Gastrocnemius medialis (tissue), 4 donors: ENCODE measurements around the gene PIMREG. TPM values are rescaled to one million over a fixed set of nuclear protein-coding genes. Genes with fewer than 3 reads are reported as not detected.

Source experiments
- ATAC-seq, 2 donors: fragments of 150-250 bp; one replicate each; pipeline ENCODE4 v1.9.1; 2016
- DNase-seq, 2 donors: peaks; one replicate each; pipeline ENCODE4 v3.0.0-alpha.2; 2019
- H3K27ac ChIP-seq, 4 donors: fragments of 200-600 bp; sonication (generic); 1 replicate in 1 of 4; 2 replicates in 3 of 4; pipeline ENCODE4 v1.5.1; 2016 to 2018; ENCODE audit warnings: mild to moderate bottlenecking in 2 of 4, moderate library complexity in 1 of 4
- H3K27me3 ChIP-seq, 3 donors: fragments of 200-600 bp; sonication (generic) in 2 of 3; 1 replicate in 1 of 3; 2 replicates in 2 of 3; pipeline versions ENCODE4 v1.5.1 to v1.6.0; 2016 to 2019; ENCODE audit warnings: mild to moderate bottlenecking in 1 of 3, moderate library complexity in 1 of 3
- H3K36me3 ChIP-seq, 2 donors: fragments of 200-600 bp; sonication (generic) in 1 of 2; one replicate each; pipeline ENCODE4 v1.5.1; 2017 to 2018
- H3K4me1 ChIP-seq, 2 donors: fragments of 200-600 bp; sonication (generic) in 1 of 2; one replicate each; pipeline ENCODE4 v1.5.1; 2016 to 2017; ENCODE audit warnings: mild to moderate bottlenecking in 2 of 2
- H3K4me3 ChIP-seq, 4 donors: fragments of 200-600 bp; sonication (generic) in 3 of 4; 1 replicate in 1 of 4; 2 replicates in 3 of 4; pipeline ENCODE4 v1.5.1; 2016 to 2019; ENCODE audit warnings: mild to moderate bottlenecking in 2 of 4
- H3K9me3 ChIP-seq, 3 donors: fragments of 200-600 bp; sonication (generic) in 2 of 3; 1 replicate in 1 of 3; 2 replicates in 2 of 3; pipeline ENCODE4 v1.5.1; 2016 to 2019
- CTCF ChIP-seq, 5 experiments: fragments of 450-650 bp in 3 of 5; fragments of 200-600 bp in 2 of 5; sonication (generic) in 2 of 5; IDR thresholded peaks in 4 of 5; conservative IDR thresholded peaks in 1 of 5; 1 replicate in 4 of 5; 2 replicates in 1 of 5; pipeline ENCODE4 v1.5.1; 2016 to 2019; ENCODE audit warnings: antibody characterized with exemption in 5 of 5, mild to moderate bottlenecking in 3 of 5, moderate library complexity in 3 of 5
- POLR2A ChIP-seq, 2 donors: fragments of 450-650 bp; IDR thresholded peaks; one replicate each; pipeline ENCODE4 v1.6.1; 2017; ENCODE audit warnings: antibody characterized with exemption in 2 of 2, mild to moderate bottlenecking in 2 of 2, moderate library complexity in 2 of 2
- in situ Hi-C, 4 donors: fragments of 200-750 bp; cut with MboI; loops; one replicate each; pipeline versions ENCODE4 v1.15.0 to v1.8.0; 2017; ENCODE audit warnings: low sequenced_read_pairs in 4 of 4
- intact Hi-C: fragments of 100-400 bp; cut with DNase I; formaldehyde crosslinking; loops from one replicate; pipeline ENCODE4 v1.15.1; 2023; ENCODE audit warnings: low total_unique reads
- total RNA-seq, 4 donors: library from RNA; depleted of rRNA; stranded (reverse); fragments of >200 nt; gene quantifications; one replicate each; pipeline versions ENCODE4 v1.1.0 to v1.2.3, GENCODE V29; 2016

The PIMREG gene
- total RNA-seq, 4 donors from 2014 or later: 0.51 TPM; not detected in 3

GRCh38 chr17:6426356-6427101 is 17.7 kb upstream of the PIMREG start:
- Histone ChIP-seq H3K4me1 (no peaks in the 10 kb centered on the region), H3K36me3 (no peaks in the 10 kb centered on the region), H3K27me3 (no peaks in the 10 kb centered on the region), H3K4me3 (no peak overlapping the region), H3K9me3 (no peaks in the 10 kb centered on the region), H3K27ac (no peak overlapping the region)
- TF ChIP-seq CTCF (IDR thresholded peaks at IDR 0.05 in 4 of 5, conservative IDR thresholded peaks at IDR 0.05 in 1 of 5): no peak
- no peak for TF ChIP-seq POLR2A (IDR thresholded peaks at IDR 0.05)
- ATAC-seq (no peak), DNase-seq (no peak)
- in situ Hi-C loops: loop anchor here in 1 of 4 donors (25.0 kb wide), 1 partner anchor 1189 kb away; the partner anchor contains the start of gene SCIMP
- intact Hi-C loops: no loop called here

GRCh38 chr17:6427279-6427781 is 16.9 kb upstream of the PIMREG start:
- Histone ChIP-seq H3K4me3 (no peak overlapping the region), H3K27ac (no peak overlapping the region), H3K36me3 (no peaks in the 10 kb centered on the region), H3K27me3 (no peaks in the 10 kb centered on the region), H3K4me1 (no peaks in the 10 kb centered on the region), H3K9me3 (no peaks in the 10 kb centered on the region)
- in situ Hi-C loops: loop anchor here in 1 of 4 donors (25.0 kb wide), 1 partner anchor 1190 kb away; the partner anchor contains the start of gene SCIMP
- TF ChIP-seq CTCF (IDR thresholded peaks at IDR 0.05 in 4 of 5, conservative IDR thresholded peaks at IDR 0.05 in 1 of 5) (no peak), POLR2A (IDR thresholded peaks at IDR 0.05) (no peak)
- intact Hi-C loops: no loop called here
- DNase-seq (no peak), ATAC-seq (no peak)

- no peak for DNase-seq
- H3K4me3 ChIP-seq: no peak overlapping the region
- intact Hi-C loops (no loop called here), in situ Hi-C loops (loop anchor here in 1 of 4 donors (25.0 kb wide), 1 partner anchor 1191 kb away; the partner anchor contains the start of gene SCIMP)
- H3K4me1 ChIP-seq: no peaks in the 10 kb centered on the region
- H3K27ac ChIP-seq: no peak overlapping the region
- no peaks in the 10 kb centered on the region for H3K9me3 ChIP-seq
- TF ChIP-seq CTCF (IDR thresholded peaks at IDR 0.05 in 4 of 5, conservative IDR thresholded peaks at IDR 0.05 in 1 of 5): no peak
- TF ChIP-seq POLR2A (IDR thresholded peaks at IDR 0.05): no peak
- H3K27me3 ChIP-seq: no peaks in the 10 kb centered on the region
- no peaks in the 10 kb centered on the region for H3K36me3 ChIP-seq
- no peak for ATAC-seq
Measured at GRCh38 chr17:6428207-6428965, 15.9 kb upstream of the PIMREG start.

GRCh38 chr17:6429266-6429665 is 15.0 kb upstream of the PIMREG start:
- no peak overlapping the region for H3K27ac ChIP-seq
- no peaks in the 10 kb centered on the region for H3K9me3 ChIP-seq
- no peak for ATAC-seq
- intact Hi-C loops: no loop called here
- no peak for DNase-seq
- no peak overlapping the region for H3K4me3 ChIP-seq
- H3K27me3 ChIP-seq: no peaks in the 10 kb centered on the region
- in situ Hi-C loops: loop anchor here in 1 of 4 donors (25.0 kb wide), 1 partner anchor 1192 kb away; the partner anchor contains the start of gene SCIMP
- TF ChIP-seq POLR2A (IDR thresholded peaks at IDR 0.05) (no peak), CTCF (IDR thresholded peaks at IDR 0.05 in 4 of 5, conservative IDR thresholded peaks at IDR 0.05 in 1 of 5) (no peak)
- no peaks in the 10 kb centered on the region for H3K36me3 ChIP-seq
- no peaks in the 10 kb centered on the region for H3K4me1 ChIP-seq
